Keratinocyte (primary cell): Measurements from ENCODE around the gene UBAC2. TPM values are rescaled to one million over a fixed set of nuclear protein-coding genes. Genes with fewer than 3 reads are reported as not detected.

ENCODE experiments used
- DNase-seq: peaks from one replicate; pipeline ENCODE4 v3.0.0-alpha.2; 2011; ENCODE audit warnings: low read depth, missing footprints, low spot score
- FAIRE-seq: peaks from 2 replicates; lab custom pipeline; 2011; peaks lifted over from hg19 to GRCh38; lab: Jason Lieb, UNC
- H2AFZ ChIP-seq: 2 replicates; pipeline ENCODE4 v1.6.0; 2012; ENCODE audit warnings: low read length, control low read depth, inconsistent platforms; ENCODE audit not compliant: control insufficient read depth
- H3K27ac ChIP-seq: 2 replicates; pipeline ENCODE4 v1.5.1; 2011; ENCODE audit warnings: low read length; ENCODE audit not compliant: control insufficient read depth, insufficient read depth
- H3K27me3 ChIP-seq: 3 replicates; pipeline ENCODE4 v1.6.0; 2011; ENCODE audit warnings: low read length; ENCODE audit not compliant: control insufficient read depth, insufficient read depth; ENCODE audit errors: extremely low read depth
- H3K36me3 ChIP-seq, 2 experiments: 2 replicates in 1 of 2; 3 replicates in 1 of 2; pipeline ENCODE4 v1.5.1; 2011; ENCODE audit warnings: low read length in 2 of 2, mild to moderate bottlenecking in 1 of 2; ENCODE audit not compliant: control insufficient read depth in 2 of 2, insufficient read depth in 2 of 2; ENCODE audit errors: extremely low read depth in 1 of 2
- H3K4me1 ChIP-seq: 3 replicates; pipeline ENCODE4 v1.5.1; 2011; ENCODE audit warnings: low read length; ENCODE audit not compliant: control insufficient read depth, insufficient read depth; ENCODE audit errors: extremely low read depth
- H3K4me2 ChIP-seq: 3 replicates; pipeline ENCODE4 v1.6.0; 2011; ENCODE audit warnings: low read depth, low read length; ENCODE audit not compliant: control insufficient read depth, insufficient read depth; ENCODE audit errors: extremely low read depth
- H3K4me3 ChIP-seq, 3 experiments: fragments of 200-600 bp in 1 of 3; sonication (generic) in 1 of 3; 2 replicates in 2 of 3; 3 replicates in 1 of 3; pipeline ENCODE4 v1.5.1; 2011 to 2016; ENCODE audit warnings: low read length in 3 of 3, mild to moderate bottlenecking in 3 of 3, control low read depth in 2 of 3, inconsistent platforms in 1 of 3, low read depth in 1 of 3, mixed read lengths in 1 of 3, mixed run types in 1 of 3, moderate library complexity in 1 of 3; ENCODE audit not compliant: control insufficient read depth in 2 of 3, insufficient read depth in 2 of 3; ENCODE audit errors: extremely low read depth in 1 of 3
- H3K79me2 ChIP-seq: 2 replicates; pipeline ENCODE4 v1.6.0; 2012; ENCODE audit warnings: low read length; ENCODE audit not compliant: control insufficient read depth, insufficient read depth
- H3K9ac ChIP-seq: 3 replicates; pipeline ENCODE4 v1.6.0; 2011; ENCODE audit warnings: low read length; ENCODE audit not compliant: control insufficient read depth, insufficient read depth; ENCODE audit errors: extremely low read depth
- H3K9me1 ChIP-seq: 3 replicates; pipeline ENCODE4 v1.6.0; 2011; ENCODE audit warnings: low read length; ENCODE audit not compliant: control insufficient read depth, insufficient read depth; ENCODE audit errors: extremely low read depth
- H3K9me3 ChIP-seq: 2 replicates; pipeline ENCODE4 v1.5.1; 2012; ENCODE audit warnings: low read depth, low read length; ENCODE audit not compliant: control insufficient read depth
- H4K20me1 ChIP-seq: 3 replicates; pipeline ENCODE4 v1.6.0; 2011; ENCODE audit warnings: low read length; ENCODE audit not compliant: control insufficient read depth, insufficient read depth; ENCODE audit errors: extremely low read depth
- CTCF ChIP-seq, 3 experiments: IDR thresholded peaks in 1 of 3; conservative IDR thresholded peaks in 1 of 3; optimal IDR thresholded peaks in 1 of 3; 2 replicates in 2 of 3; 3 replicates in 1 of 3; pipeline versions ENCODE3 to v1.5.1; 2011; ENCODE audit warnings: low read length in 3 of 3, mild to moderate bottlenecking in 3 of 3, moderate library complexity in 2 of 3, control low read depth in 1 of 3, inconsistent platforms in 1 of 3; ENCODE audit not compliant: insufficient read depth in 2 of 3; ENCODE audit errors: extremely low read depth in 1 of 3
- EZH2 ChIP-seq: IDR thresholded peaks from one replicate; pipeline ENCODE4 v1.6.1; 2012; ENCODE audit warnings: inconsistent platforms, mild to moderate bottlenecking, low read length, moderate library complexity
- dilution Hi-C: fragments of 300-500 bp; cut with MboI; formaldehyde crosslinking; loops from one replicate; pipeline ENCODE4 v1.7.0; 2020; ENCODE audit warnings: low sequenced_read_pairs; ENCODE audit not compliant: extremely low pct_ligation_motif_present
- polyA plus RNA-seq, 5 experiments: library from polyadenylated mRNA; depleted of rRNA in 3 of 5; stranded (reverse) in 3 of 5; stranded (forward) in 1 of 5; unstranded in 1 of 5; fragments of >200 nt; gene quantifications; 1 replicate in 1 of 5; 2 replicates in 3 of 5; 3 replicates in 1 of 5; pipeline versions ENCODE4 v1.2.1 to v1.2.3, GENCODE V29; 2011 to 2012; ENCODE audit warnings: missing spikeins in 2 of 5, low read depth in 1 of 5, low replicate concordance in 1 of 5

UBAC2 gene
- polyA plus RNA-seq, 1 donor (not counting 4 experiments of a cell fraction or from before 2014, with no cell fraction given) = 104 TPM

GRCh38 chr13:99273128-99273527 is 72.5 kb downstream of the UBAC2 start:
- dilution Hi-C loops = no loop called here
- H3K27ac ChIP-seq = no peak overlapping the region

DNA sequence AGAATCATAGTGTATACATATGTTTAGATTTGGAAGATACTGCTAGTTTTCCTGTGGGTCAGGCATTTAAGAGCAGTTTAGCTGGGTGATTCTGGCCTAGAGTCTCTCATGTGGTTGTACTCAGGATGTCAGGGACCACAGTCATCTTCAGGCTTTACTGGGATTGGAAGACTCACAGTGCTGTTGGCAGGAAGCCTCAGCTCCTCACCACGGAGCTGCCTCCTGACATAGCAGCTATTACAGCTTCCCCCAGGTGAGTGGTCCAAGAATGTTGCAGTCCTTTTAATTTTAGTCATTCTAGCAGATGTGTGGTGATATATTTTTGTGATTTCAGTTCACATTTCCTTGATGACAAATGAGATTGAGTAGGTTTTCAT is 74.4 kb downstream of the UBAC2 start:
- no peak for DNase-seq
- H3K27me3 ChIP-seq = no peaks in the 10 kb centered on the region

More at GRCh38 chr13:99273128-99273527, 72.5 kb downstream of the UBAC2 start:
- TF ChIP-seq CTCF (optimal IDR thresholded peaks at IDR 0.05 in 1 of 3, IDR thresholded peaks at IDR 0.05 in 1 of 3, conservative IDR thresholded peaks at IDR 0.05 in 1 of 3; ENCODE audit: extremely low read depth in 1 of 3, insufficient read depth in 2 of 3, low read length in 3 of 3) (no peak), EZH2 (no peak)
- Histone ChIP-seq H3K9ac (no peak overlapping the region), H3K36me3 (peaks cover 0 to 3% of the 10 kb centered on the region in 2 experiments), H3K27me3 (no peaks in the 10 kb centered on the region), H3K9me1 (no peaks in the 10 kb centered on the region), H3K4me1 (no peaks in the 10 kb centered on the region), H3K79me2 (peaks cover 4% of the 10 kb centered on the region), H2AFZ (no peak overlapping the region), H3K9me3 (no peaks in the 10 kb centered on the region), H3K4me3 (no peak overlapping the region), H4K20me1 (no peaks in the 10 kb centered on the region), H3K4me2 (no peak overlapping the region)
- DNase-seq (no peak), FAIRE-seq (no peak)

More for the DNA sequence above, 74.4 kb downstream of the UBAC2 start:
- no peak overlapping the region for H3K9ac ChIP-seq
- H3K4me2 ChIP-seq = no peak overlapping the region
- H3K79me2 ChIP-seq = peaks cover 4% of the 10 kb centered on the region
- peaks cover 0 to 3% of the 10 kb centered on the region in 2 experiments for H3K36me3 ChIP-seq
- H3K9me1 ChIP-seq = no peaks in the 10 kb centered on the region
- TF ChIP-seq EZH2 (no peak), CTCF (optimal IDR thresholded peaks at IDR 0.05 in 1 of 3, IDR thresholded peaks at IDR 0.05 in 1 of 3, conservative IDR thresholded peaks at IDR 0.05 in 1 of 3; ENCODE audit: extremely low read depth in 1 of 3, insufficient read depth in 2 of 3, low read length in 3 of 3) (no peak)
- H3K4me3 ChIP-seq = no peak overlapping the region
- no peak for FAIRE-seq
- H3K27ac ChIP-seq = no peak overlapping the region
- H3K9me3 ChIP-seq = no peaks in the 10 kb centered on the region
- no peaks in the 10 kb centered on the region for H4K20me1 ChIP-seq
- dilution Hi-C loops = no loop called here
- no peak overlapping the region for H2AFZ ChIP-seq
- H3K4me1 ChIP-seq = no peaks in the 10 kb centered on the region
